Lung (tissue), 12 donors: ENCODE measurements around the gene ATXN2. TPM values are rescaled to one million over a fixed set of nuclear protein-coding genes. Genes with fewer than 3 reads are reported as not detected.
"Not testable (repeated sequence)": the region's sequence is repeated elsewhere in the genome, so short reads cannot be mapped to it uniquely, and the experiment has no call there.

Source experiments
- ATAC-seq: fragments of 200-7000 bp; cut with Tn5 transposase; one replicate; pipeline ENCODE4 v1.9.1; 2020; ENCODE audit warnings: moderate number of reproducible peaks; ENCODE audit not compliant: insufficient read depth, low FRiP score
- DNase-seq, 3 donors: peaks; one replicate each; pipeline ENCODE4 v3.0.0-alpha.2; 2013 to 2017
- H3K27ac ChIP-seq, 2 donors: one replicate each; pipeline ENCODE4 v1.5.1; 2013; ENCODE audit warnings: mild to moderate bottlenecking in 2 of 2, moderate library complexity in 2 of 2, control low read depth in 1 of 2, inconsistent platforms in 1 of 2, low read depth in 1 of 2, low read length in 1 of 2
- H3K27me3 ChIP-seq, 3 donors: one replicate each; pipeline ENCODE4 v1.5.1; 2013; ENCODE audit warnings: low read length in 2 of 3; ENCODE audit not compliant: control insufficient read depth in 3 of 3, insufficient read depth in 3 of 3
- H3K36me3 ChIP-seq, 4 donors: one replicate each; pipeline ENCODE4 v1.5.1; 2013; ENCODE audit warnings: low read length in 4 of 4, mild to moderate bottlenecking in 1 of 4, moderate library complexity in 1 of 4; ENCODE audit not compliant: control insufficient read depth in 4 of 4, insufficient read depth in 4 of 4
- H3K4me1 ChIP-seq, 5 donors: one replicate each; pipeline ENCODE4 v1.5.1; 2013; ENCODE audit warnings: low read length in 5 of 5, mild to moderate bottlenecking in 2 of 5, moderate library complexity in 1 of 5; ENCODE audit not compliant: control insufficient read depth in 5 of 5, insufficient read depth in 5 of 5
- H3K4me3 ChIP-seq: one replicate; pipeline ENCODE4 v1.5.1; 2013; ENCODE audit warnings: mild to moderate bottlenecking, control low read depth, moderate library complexity
- H3K9ac ChIP-seq, 2 donors: one replicate each; pipeline ENCODE4 v1.5.1; 2013; ENCODE audit warnings: low read length in 2 of 2, control low read depth in 1 of 2; ENCODE audit not compliant: insufficient read depth in 1 of 2
- H3K9me3 ChIP-seq, 4 donors: one replicate each; pipeline ENCODE4 v1.5.1; 2013; ENCODE audit warnings: low read length in 3 of 4, mild to moderate bottlenecking in 1 of 4, moderate library complexity in 1 of 4; ENCODE audit not compliant: control insufficient read depth in 4 of 4, insufficient read depth in 3 of 4
- WGBS, 2 donors: extraction: QIAGEN DNeasy Blood & Tissue Kit; methylation state at CpG; one replicate each; pipeline ENCODE4 v1.1.7; 2013; 5-methylcytosine and 5-hydroxymethylcytosine counted together
- polyA plus RNA-seq, 2 donors: library from polyadenylated mRNA; stranded (reverse); fragments of 200-250 nt; gene quantifications; one replicate each; pipeline ENCODE4 v1.2.1, GENCODE V29; 2013
- total RNA-seq, 2 donors: library from RNA; depleted of rRNA in 1 of 2; stranded (reverse); fragments of >200 nt in 1 of 2; gene quantifications; one replicate each; pipeline ENCODE4 v1.2.1, GENCODE V29; 2014 to 2021
- TF ChIP-seq, protein P1 (sequence below): IDR thresholded peaks from 2 replicates; pipeline ENCODE4 v1.5.1; 2012; ENCODE audit warnings: mild to moderate bottlenecking; ENCODE audit errors: control extremely low read depth, extremely low read depth
- donor health status: control.
- donor health status: control.
- donor health status: Bipolar disorder and iron deficiency.
- donor health status: healthy.
- donor health status: DM: yes; HTN: yes; CAD: no.

Gene ATXN2
- total and polyA plus RNA-seq, 4 donors, result 18.0 to 100 (median 43.5) TPM

DNA sequence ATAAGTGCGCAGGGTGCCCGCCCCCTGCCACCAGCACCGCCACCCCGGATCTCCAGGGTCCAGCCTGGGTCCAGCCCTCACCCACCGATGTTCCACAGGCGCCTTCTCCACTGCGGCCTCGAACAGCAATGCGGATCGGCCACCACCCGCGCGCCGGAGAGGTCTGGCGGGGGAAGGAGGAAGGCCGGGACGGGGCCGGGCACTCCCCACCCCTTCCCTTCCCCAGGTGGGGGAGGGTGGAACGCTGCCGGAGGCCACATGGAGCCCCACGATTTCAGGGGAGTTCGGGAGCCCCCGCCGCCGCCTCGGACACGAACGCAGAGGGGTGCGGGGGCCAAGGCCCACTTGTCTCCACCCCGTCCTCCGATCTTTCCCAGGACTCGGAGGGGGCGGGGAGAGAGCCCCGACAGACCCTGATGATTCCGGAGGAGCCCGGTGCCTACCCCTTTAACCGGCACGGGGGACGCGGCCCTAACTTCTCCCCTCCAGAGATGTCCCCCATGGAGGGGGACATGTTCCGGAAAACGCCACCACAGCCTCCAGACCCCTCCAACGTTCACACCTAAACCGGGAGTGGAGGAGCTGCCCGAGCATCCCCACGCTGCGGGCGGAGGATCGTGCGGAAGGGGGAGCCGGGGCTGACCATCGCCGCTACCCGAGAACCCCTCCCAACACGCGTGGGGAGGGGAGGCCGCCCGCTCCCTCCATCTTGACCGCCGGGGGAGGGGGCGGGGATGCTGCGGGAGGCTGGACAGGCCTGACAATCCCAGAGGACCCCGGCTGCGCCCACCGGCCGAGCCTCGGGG is 1.1 kb downstream of the ATXN2 start:
- DNase-seq, result peak; percentile 52 to 56 (median 54)
- peak overlapping the region; percentile 43 to 55 for H3K9ac ChIP-seq
- H3K4me3 ChIP-seq, result peak overlapping the region; percentile 85
- no peaks in the 10 kb centered on the region for H3K27me3 ChIP-seq
- H3K9me3 ChIP-seq, result no peaks in the 10 kb centered on the region
- H3K4me1 ChIP-seq, result peaks cover 0 to 37% (median 5%) of the 10 kb centered on the region in 5 donors
- H3K27ac ChIP-seq, result peak overlapping the region; percentile 87 to 100
- WGBS, 2 donors, result 0 to 1% methylated on average over 59 to 67 of the region's 67 CpGs
- H3K36me3 ChIP-seq, result no peaks in the 10 kb centered on the region
- peak; percentile 35 for ATAC-seq
- TF ChIP-seq, protein P1, sequence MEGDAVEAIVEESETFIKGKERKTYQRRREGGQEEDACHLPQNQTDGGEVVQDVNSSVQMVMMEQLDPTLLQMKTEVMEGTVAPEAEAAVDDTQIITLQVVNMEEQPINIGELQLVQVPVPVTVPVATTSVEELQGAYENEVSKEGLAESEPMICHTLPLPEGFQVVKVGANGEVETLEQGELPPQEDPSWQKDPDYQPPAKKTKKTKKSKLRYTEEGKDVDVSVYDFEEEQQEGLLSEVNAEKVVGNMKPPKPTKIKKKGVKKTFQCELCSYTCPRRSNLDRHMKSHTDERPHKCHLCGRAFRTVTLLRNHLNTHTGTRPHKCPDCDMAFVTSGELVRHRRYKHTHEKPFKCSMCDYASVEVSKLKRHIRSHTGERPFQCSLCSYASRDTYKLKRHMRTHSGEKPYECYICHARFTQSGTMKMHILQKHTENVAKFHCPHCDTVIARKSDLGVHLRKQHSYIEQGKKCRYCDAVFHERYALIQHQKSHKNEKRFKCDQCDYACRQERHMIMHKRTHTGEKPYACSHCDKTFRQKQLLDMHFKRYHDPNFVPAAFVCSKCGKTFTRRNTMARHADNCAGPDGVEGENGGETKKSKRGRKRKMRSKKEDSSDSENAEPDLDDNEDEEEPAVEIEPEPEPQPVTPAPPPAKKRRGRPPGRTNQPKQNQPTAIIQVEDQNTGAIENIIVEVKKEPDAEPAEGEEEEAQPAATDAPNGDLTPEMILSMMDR, result no peak

DNA sequence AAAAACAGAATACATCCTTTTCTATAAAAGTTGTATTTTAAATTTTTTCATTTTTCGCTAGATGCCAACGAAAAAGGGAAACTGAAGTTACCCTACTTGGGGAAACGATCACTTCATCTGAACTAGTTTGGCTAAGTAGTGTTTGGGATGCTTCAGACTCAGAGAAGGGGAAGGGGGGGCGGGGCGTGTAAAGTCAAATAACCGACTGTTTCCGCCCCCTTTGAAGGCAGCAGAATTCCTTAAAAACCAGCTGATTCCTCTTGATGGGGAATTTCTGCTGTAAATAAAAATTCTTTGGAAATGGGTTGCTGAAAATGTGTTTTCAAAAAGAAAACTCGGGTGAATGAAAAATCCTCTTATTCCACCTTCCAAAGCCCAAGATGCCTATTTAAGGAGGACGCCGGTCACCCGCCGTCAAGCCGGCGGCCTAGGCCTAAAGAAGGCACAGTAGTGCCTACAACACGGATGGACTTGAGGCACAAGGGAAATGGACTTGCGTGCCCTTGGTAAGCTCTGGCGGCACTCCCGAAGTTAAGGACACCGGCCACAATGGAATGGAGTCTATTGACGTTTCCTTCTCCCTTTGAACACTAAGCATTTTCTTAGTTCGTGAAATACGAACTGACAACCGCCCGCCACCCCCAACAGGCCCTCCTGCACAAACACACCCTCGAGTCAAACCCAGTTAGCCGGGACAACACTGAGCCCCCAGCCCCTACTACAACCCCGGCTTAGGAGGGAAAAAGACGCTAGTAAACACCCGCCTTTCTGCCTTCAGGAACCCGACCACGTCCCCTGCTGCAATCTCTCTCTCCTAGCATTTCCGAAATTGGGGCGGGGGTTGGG is 1.9 kb downstream of the ATXN2 start:
- DNase-seq (peak; percentile 58 to 73 (median 71)), ATAC-seq (no peak)
- Histone ChIP-seq H3K4me3 (peak overlapping the region; percentile 85), H3K9ac (peak overlapping the region; percentile 43 to 55), H3K4me1 (peaks cover 0 to 37% (median 5%) of the 10 kb centered on the region in 5 donors), H3K36me3 (no peaks in the 10 kb centered on the region), H3K9me3 (no peaks in the 10 kb centered on the region), H3K27ac (peak overlapping the region; percentile 87 to 100), H3K27me3 (no peaks in the 10 kb centered on the region)
- TF ChIP-seq, protein P1, result no peak
- 1 to 3% methylated on average over 33 of the region's 33 CpGs for WGBS, 2 donors

DNA sequence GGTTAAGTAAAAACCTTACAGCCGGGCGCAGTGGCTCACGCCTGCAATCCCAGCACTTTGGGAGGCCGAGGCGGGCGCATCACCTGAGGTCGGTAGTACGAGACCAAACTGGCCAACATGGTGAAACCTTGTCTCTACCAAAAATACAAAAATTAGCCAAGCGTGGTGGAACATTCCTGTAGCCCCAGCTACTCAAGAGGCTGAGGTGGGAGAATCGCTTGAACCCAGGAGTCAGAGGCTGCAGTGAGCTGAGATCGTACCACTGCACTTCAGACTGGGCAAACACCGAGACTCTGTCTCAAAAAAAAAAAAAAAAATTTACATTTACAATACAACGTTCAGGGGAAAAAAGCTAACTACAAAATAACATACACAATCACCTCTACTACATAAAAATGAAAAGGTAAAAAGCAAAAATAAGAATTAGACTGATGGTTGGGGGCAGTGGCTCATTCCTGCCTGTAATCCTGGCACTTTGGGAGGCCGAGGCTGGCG is 3.7 kb downstream of the ATXN2 start:
- DNase-seq, H3K4me3 ChIP-seq, H3K9me3 ChIP-seq, H3K36me3 ChIP-seq, H3K27me3 ChIP-seq, ATAC-seq, H3K27ac ChIP-seq, H3K9ac ChIP-seq: not testable (repeated sequence)
- H3K4me1 ChIP-seq, result peaks cover 0 to 35% (median 5%) of the 10 kb centered on the region in 5 donors
- 85 to 87% methylated on average over 15 of the region's 15 CpGs for WGBS, 2 donors

DNA sequence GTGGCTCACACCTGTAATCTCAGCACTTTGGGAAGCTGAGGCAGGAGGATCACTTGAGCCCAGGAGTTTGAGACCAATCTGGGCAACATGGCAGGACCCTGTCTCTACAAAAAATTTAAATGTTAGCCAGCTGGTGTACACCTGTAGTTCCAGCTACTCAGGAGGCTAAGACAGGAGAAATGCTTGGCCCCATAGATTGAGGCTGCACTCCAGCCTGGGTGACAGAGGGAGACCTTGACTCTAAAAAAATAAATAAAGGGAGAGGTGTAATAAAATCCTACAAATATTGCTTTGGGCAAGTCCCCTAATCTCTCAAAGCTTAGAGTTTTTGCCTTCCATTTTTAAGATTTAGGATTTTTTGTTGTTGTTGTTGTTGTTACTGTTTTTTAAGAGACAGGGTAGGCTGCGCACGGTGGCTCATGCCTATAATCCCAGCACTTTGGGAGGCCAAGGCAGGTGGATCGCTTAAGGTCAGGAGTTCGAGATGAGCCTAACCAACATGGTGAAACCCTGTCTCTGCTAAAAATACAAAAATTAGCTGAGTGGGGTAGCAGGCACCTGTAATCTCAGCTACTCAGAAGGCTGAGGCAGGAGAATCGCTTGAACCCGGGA is 7.6 kb downstream of the ATXN2 start:
- 84 to 91% methylated on average over 6 of the region's 6 CpGs for WGBS, 2 donors
- not testable (repeated sequence) for H3K36me3 ChIP-seq, H3K4me3 ChIP-seq, H3K9me3 ChIP-seq, H3K27ac ChIP-seq, ATAC-seq, H3K9ac ChIP-seq, DNase-seq, H3K27me3 ChIP-seq
- H3K4me1 ChIP-seq, result peaks cover 0 to 24% (median 7%) of the 10 kb centered on the region in 5 donors
